HG03354 (cell line): ENCODE measurements around the gene MAP3K20.
"Not testable (repeated sequence)": the region's sequence is repeated elsewhere in the genome, so short reads cannot be mapped to it uniquely, and the experiment has no call there.

Experiments
- ATAC-seq: cut with Tn5 transposase; IDR thresholded peaks from one replicate; pipeline ENCODE4 v1.9.1; 2021; ENCODE audit warnings: mild to moderate bottlenecking; ENCODE audit not compliant: unreplicated experiment, poor library complexity, severe bottlenecking

The MAP3K20 gene

DNA sequence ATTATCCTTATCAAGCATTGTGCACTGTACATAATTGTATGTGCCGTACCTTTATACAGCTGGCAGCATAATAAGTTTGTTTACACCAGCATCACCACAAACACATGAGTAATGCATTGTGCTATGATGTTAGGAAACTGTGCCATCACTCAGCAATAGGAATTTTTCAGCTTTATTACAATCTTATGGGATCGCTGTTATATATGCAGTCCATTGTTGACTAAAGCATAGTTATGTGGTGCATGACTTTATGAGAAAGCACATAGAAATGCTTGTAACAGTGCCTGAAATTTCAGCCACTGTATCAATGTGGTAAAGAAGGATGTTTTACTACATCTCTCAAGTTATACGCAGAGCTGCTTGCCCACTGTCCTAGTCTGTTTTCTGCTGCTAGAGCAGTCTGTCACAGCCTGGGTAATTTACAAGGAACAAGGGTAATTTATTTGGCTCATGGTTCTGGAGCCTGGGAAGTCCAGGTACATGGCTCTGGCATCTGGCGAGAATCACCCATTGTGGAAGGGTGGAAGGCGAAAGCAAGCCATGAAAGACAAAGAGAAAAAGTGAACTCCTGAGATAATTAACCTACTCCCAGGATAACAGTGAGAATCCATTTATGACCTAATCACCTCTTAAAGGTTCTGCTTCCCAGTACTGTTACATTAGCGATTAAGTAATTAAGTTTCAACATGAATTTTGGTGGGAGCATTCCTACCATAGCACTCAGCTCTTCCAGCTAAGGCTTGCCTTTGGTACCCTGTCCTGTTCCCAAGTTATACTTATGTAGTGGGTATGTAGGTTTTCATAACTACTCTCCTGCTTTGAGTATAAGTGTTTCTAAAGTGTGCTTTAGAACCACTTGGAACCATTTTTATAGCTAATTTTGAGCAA is 4.6 kb downstream of the MAP3K20 start:
- no peak for ATAC-seq

DNA sequence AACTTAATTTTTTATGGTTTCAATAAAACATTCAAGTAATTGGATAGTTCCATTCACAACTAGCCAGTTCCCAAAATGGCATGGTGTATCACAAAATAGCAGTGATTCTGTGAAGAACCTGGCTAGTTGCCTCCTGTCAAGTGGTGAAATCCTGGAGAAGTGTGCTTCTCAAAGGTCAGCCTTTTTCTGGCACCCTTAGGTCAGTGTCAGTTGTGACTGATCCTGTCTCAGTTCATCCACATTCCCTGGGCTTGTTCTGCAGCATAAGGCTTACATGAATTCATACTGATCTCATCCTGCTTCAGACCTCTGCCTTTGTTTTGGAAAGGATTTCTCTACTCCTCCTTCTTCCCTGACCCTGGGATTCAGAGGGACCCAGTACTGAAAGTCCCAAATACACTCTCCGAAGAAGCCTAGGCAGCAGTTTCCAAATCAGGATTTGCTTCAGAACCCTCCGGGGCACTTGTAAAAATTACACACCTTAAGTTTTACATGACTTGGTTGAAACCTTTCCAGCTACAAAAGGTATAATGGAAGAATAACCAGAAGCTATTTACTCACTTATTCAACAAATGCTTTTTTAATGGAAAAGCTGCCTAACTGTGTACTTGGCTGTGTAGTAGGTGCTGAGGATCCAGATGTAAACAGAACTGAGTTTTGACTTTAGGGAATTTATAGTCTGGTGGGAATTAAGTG is 11.0 kb downstream of the MAP3K20 start:
- no peak for ATAC-seq

DNA sequence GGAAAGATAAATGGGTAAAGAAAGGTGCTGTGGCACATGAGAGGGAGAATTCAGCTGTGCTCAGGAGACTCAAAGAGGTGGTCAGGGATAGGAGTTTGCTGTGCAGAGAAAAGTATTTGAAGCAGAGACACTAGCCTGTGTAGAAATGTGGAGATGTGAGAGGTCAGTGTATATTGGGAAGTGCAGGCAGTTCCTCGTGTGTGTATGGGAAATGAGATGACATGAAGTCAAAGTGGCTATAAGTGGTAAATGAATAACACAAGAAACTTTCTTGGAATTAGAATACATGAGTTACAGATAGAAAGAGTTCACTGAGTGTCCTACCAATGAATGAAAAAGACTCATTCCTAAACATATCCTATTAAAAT is 11.6 kb downstream of the MAP3K20 start:
- no peak for ATAC-seq

DNA sequence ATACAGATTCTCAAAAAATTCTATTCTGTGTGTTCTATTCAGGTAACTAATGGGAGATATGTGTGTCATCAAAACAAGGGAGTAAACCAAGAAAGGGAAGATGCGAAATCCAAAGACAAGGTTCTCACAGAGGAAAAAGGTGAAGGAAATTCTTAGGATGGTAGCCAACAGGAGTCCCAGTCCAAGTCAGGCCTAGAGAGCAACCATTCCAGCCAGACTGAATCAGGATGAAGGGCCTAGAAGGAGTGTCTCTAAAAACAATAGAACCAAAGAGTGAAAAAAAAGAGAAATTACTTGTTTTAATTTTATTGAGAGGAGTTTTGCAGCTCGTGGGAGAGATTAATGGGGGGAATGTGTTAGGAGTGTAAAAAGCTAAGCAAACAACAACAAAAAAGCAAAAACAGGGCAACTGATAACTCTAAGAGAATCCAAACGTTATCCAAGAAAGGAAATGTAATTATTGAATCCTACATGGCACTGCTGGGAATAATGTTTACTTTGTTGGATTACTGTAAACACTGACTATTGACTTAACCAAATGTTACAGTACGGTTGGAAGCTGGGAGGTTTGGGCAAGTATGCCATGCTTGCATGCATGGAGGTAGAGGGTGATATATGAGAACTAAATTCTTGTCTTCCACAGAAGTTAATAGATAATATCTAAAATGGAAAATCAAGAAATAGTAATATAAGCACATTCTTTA is 12.3 kb downstream of the MAP3K20 start:
- ATAC-seq: no peak

DNA sequence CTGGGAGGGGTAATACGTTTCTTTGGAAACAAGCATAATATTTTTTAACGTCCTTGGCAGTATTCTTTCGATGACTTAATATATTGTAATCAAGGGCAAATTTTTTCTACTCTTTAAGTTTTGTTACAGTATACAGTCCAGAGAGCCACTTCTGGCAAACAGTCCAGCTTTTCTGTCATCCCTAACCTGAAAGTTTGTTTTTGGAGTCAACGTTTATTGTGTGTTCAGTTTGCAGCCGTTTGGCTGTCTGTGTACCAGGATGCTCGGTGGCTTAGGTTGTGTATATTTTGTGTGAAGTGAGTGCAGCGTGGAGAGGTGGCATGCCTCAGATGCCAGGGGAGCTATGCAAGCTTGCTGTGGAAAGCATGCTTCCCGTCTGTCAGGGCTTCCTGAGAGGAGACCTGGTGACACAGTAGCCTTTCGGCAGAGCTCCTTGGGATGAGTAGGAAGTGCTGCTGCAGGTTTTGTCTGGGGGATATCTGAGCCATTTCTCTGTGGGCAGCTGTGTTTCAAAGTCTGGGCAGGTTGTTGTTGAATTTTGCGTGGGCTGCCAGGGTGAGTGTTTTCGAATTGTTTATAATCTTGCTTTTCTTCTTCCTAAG is 14.7 kb downstream of the MAP3K20 start:
- ATAC-seq: no peak

DNA sequence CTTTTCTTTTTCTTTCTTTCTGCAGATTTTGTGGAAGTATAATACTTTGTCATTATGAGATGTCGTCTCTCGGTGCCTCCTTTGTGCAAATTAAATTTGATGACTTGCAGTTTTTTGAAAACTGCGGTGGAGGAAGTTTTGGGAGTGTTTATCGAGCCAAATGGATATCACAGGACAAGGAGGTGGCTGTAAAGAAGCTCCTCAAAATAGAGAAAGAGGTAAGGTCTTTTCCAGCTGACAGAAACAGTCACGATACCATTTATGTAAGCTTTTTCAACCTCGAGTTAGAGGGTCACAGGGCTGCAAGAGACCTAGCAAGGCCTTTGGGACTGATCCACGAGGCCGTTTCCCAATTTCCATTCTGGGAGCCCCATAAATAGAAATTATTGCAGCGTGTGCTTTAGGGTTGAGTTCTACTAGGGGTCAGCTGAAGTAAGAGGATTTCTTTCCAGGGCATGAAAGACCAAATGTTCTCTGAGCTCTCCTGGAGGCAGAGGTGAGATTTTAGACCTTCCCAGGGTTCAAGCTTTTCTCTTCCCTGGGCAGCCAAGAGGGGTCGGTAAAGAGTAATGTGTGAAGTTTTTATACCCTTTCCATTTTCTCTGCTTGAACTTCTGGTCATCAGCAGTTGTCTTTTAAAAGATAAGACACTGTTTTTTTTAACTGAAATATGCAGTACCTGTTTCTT is 15.5 kb downstream of the MAP3K20 start:
- ATAC-seq: no peak

DNA sequence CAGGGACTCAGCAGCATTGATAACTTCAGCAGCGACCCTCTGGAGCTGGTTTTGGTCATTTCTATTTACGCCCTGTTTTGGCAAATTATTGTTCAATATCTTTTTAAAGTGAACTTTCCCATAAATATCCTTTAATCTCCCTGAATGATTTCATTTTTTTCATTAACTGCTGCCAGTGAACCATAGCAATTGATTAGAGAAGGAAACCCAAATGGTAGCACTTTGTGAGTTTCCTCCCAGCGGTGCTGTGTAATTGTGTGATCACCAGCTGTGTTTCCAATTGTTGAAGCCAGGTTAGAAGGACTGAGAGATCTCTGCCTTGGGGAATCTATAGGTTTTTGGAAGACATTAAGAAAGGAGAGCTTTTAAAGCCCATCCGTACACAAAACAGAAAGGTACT is 16.3 kb downstream of the MAP3K20 start:
- no peak for ATAC-seq

DNA sequence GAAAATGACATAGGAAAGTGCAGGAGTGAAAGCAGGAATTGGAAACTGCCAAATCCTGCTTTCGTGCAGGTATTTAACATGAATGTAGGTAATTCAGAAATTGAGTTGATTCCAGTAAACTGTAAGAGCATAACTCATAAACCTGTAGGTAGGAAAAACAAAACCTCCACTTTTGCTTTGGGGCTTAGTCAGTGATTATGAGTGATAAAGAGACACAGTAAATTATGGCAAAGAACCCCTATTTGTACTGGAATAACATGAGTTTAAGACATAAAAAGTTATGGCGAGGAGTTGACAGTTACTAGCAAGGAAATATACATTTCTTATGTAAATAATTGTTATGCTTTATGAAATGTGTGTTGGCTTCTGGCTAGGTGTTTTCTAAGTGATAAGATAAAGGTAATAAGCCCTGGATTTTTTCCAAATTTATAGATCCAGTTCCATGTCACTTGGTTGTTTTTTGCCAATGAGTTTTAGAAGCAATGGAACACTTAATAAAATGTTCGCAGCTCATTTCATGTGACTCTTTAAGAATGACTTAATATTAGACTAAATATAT is 17.3 kb downstream of the MAP3K20 start:
- ATAC-seq: no peak

DNA sequence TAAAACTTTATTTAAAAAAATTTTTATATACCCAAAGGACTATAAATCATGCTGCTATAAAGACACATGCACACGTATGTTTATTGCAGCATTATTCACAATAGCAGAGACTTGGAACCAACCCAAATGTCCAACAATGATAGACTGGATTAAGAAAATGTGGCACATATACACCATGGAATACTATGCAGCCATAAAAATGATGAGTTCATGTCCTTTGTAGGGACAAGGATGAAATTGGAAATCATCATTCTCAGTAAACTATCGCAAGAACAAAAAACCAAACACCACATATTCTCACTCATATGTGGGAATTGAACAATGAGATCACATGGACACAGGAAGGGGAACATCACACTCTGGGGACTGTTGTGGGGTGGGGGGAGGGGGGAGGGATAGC is 18.0 kb downstream of the MAP3K20 start:
- not testable (repeated sequence) for ATAC-seq

DNA sequence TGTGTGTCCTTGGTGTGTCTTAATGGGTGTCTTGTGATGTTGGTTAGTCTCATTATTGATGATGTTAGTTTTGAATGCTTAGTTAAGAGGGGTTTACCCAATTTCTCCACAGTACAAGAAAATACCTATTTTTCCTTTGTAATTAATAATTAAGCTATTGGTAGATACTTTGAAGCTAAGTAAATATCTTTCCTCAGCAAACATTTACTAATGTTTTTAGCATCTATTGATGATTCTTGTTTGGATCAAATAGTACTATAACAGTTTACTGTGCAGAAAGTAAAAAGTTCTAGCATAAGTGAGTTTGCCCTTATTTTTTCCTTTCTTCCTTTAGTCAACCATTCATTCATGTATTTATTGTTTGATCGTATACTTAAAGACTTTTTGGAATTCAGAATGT is 19.1 kb downstream of the MAP3K20 start:
- no peak for ATAC-seq

DNA sequence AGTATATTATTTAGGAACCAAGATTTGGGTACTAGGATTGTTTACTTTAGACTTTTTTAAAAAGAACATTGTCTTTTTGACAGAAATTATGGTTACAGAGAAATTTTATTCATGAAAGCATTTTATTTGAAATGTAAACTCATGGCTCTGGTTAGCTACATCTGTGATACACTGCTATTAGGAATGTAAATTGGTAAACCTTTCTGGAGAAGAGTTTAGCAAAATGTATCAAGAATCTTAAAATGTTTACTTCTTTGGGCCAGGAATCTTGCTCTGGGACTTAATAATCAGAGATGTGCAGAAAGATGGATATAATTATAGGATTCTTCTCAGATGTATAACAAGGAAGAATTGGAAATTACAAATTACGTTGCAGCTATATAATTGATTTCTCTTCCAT is 19.7 kb downstream of the MAP3K20 start:
- ATAC-seq: no peak

DNA sequence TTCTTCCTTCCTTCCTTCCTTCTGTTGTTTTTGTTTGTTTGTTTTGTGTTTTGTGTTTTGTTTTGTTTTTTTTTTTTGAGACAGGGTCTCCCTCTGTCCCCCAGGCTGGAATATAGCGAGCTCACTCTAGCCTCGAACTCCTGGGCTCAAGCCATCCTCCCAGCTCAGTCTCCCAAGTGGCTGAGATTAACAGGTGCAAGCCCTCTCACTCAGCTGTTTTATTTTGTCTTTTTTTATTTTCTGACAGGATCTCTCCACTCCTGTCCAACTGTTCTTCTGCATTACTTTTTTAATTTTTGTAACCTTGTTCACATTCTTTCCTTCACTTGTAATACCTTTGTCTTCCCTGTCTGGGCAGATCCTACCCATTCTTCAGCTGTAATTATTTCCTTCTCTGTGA is 23.6 kb downstream of the MAP3K20 start:
- ATAC-seq: no peak

DNA sequence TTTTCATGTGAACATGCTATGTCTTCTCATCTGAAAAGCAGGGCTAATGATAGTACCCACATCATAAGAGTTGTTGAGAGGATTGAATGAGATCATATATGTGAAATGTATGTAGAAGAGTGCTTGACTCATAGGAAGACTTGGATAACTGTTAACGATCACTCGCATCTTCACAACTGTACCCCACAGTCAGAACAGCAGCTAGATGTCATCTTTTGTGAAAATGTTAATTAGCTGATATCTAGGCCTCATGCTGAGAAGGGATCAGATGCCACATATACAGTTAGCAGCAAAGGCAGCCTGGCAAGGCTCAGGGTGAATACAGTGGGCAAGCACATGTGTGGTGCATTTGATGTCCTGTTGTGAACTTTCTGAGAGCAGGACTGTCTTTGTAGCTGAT is 24.2 kb downstream of the MAP3K20 start:
- ATAC-seq: no peak

DNA sequence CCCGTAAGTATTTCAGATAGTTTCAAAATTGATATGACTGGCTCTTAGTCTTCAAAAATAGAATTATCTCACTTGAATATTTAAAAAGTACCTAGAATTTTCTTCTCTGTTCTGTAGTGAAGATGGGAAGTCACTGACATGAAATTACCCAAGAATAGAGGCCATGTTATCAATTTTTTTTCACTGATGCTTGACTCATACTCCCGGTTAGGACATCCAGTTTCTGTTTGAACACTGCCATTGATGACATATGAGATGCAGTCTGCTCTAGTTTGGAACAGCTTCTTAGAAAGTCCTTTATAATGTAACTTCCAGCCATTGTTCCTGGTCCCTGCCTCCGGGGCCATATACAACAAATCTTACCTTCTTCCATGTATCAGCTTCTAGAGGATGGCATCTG is 26.0 kb downstream of the MAP3K20 start:
- ATAC-seq: peak; percentile 70

DNA sequence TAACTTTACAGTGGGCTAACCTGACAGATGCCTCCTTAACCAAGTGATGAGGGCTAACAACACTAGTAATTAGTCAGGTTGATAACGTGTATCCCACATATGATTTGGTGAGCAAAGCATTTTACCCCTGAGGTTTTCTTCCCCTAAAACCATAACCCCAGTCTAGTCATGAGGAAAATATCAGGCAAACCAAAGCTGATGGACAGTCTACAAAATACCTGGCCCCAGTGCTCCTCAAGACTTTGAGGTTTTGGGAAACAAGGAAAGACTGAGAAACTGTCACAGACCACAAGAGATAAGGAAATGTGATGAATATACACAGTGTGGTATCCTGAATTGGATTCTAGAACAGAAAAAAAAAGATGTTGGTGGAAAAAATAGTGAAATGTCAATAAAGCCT is 28.5 kb downstream of the MAP3K20 start:
- ATAC-seq: no peak

DNA sequence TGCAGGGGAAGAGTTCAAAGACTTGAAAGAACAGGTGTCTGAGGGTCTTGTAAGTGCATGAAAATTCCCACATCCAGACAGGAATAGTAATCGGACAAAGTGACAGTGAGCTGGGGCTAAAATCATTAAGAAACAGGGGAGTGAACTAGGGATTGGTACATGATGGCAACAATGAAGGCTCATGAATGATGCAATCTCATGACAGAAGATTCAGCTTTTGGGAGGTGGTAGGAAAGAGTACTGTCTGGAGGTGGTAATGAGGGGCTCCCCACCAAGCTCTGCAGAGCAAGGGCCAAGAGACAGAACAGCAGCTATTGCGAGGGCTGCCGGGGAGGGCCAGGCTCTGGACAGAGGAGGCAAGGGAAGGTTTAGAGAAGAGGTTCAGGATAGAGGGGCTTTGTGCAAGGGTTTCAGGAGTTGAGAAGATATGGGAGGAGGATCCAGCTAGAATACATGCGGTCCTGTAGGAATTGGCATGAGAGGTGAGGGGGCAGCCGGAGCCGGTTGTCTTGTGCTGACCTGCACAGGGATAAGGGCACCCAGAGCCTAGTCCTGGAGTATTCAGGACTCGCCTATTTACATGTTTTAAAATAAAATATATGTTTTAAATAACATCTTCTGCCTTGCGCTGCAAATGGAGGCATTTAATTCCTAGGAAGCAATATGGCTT is 31.4 kb downstream of the MAP3K20 start:
- ATAC-seq: no peak

DNA sequence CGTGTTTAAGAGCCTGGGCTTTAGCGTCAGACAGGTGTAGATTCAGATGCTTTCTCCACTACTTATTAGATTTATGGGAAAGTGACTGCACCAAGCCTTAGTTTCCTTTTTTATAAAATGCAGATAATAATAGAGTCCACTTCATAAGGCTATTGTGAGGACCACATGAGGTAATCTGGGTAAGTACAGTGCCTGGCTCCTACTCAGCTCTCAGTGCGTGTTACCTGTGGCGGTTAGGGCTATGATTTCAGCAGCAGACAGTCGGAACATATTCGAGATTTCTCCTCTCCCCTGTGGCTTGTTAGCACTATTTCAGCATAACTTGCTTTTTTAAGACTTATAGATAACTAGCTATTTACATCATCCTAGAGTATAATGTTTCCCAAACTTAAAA is 32.0 kb downstream of the MAP3K20 start:
- ATAC-seq: no peak

DNA sequence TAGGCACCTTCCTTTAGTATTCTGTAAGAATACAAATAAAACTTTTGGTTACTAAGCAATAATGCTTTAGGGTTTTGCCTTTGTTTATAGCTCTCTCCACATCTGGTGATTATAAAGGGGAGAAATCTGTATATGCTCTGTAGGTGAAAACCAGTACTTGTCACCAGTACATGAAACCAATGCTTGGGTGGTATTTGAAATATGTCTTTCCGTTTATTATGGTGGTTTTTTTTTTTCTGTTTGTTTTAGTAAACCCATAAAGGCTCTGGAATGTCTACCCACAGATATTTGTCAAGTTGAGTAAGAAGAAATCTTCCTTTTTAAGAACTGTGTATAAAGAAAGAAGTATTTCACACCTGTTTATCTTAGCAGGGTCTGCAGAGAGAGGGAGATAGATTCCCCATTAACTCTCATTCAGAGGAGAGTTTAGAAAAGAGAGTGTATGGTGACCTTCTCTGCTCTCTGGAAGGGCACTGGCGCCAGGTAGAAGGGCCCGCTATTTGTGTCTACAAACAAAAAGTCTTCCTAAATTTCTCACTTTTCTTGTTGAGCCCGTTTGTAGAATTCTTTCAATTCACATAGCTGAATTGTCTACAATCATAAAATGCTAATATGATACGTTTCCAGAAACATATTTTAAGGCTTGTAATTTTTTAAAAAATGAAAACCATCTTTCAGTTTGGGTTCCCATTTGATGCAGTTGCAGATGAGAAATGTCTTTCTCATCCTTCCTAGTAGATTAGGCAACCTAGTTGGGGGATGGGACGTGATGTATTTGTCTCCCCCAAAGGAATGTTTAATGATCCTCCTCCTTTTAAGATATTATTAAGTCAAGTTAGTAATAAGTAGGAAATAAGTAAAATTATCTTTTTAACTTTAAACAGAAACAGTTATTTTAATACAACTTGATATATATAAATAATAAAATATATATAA is 33.9 kb downstream of the MAP3K20 start:
- no peak for ATAC-seq
